Osteocyte (in vitro differentiated cells): ENCODE data around the gene CDR2. TPM values are rescaled to one million over a fixed set of nuclear protein-coding genes. Genes with fewer than 3 reads are reported as not detected.

Source experiments
- DNase-seq: peaks from one replicate; pipeline ENCODE4 v3.0.0; 2021; ENCODE audit warnings: mixed read lengths; ENCODE audit not compliant: unreplicated experiment; ENCODE audit errors: extremely low spot score
- H3K27ac Mint-ChIP-seq: one replicate; pipeline ENCODE4 v1.8.0; 2021; ENCODE audit warnings: mild to moderate bottlenecking, mixed read lengths; ENCODE audit not compliant: unreplicated experiment
- H3K27me3 Mint-ChIP-seq: one replicate; pipeline ENCODE4 v1.8.0; 2021; ENCODE audit warnings: mixed read lengths; ENCODE audit not compliant: unreplicated experiment
- H3K36me3 Mint-ChIP-seq: one replicate; pipeline ENCODE4 v1.8.0; 2021; ENCODE audit warnings: mixed read lengths; ENCODE audit not compliant: unreplicated experiment
- H3K4me1 Mint-ChIP-seq: one replicate; pipeline ENCODE4 v1.8.0; 2021; ENCODE audit warnings: mixed read lengths; ENCODE audit not compliant: unreplicated experiment
- H3K4me3 Mint-ChIP-seq: one replicate; pipeline ENCODE4 v1.8.0; 2021; ENCODE audit warnings: mild to moderate bottlenecking, moderate library complexity, mixed read lengths; ENCODE audit not compliant: unreplicated experiment
- H3K9me3 Mint-ChIP-seq: one replicate; pipeline ENCODE4 v1.8.0; 2021; ENCODE audit warnings: mixed read lengths; ENCODE audit not compliant: unreplicated experiment
- CTCF ChIP-seq: fragments of 200-600 bp; sonication (generic); IDR thresholded peaks from 2 replicates; pipeline ENCODE4 v1.5.0; 2021; ENCODE audit warnings: antibody characterized with exemption, mild to moderate bottlenecking, moderate library complexity
- total RNA-seq: library from RNA; stranded (reverse); gene quantifications from 2 replicates; pipeline ENCODE4 v1.2.1, GENCODE V29; 2021

CDR2 gene
- total RNA-seq, 1 donor from 2014 or later: 23.7 TPM

- no peak for DNase-seq
- Mint-ChIP-seq H3K27ac (no peak overlapping the region), H3K9me3 (peaks cover 3% of the 10 kb centered on the region), H3K4me1 (no peaks in the 10 kb centered on the region), H3K4me3 (no peak overlapping the region), H3K36me3 (peaks cover 58% of the 10 kb centered on the region), H3K27me3 (no peaks in the 10 kb centered on the region)
- no peak for TF ChIP-seq CTCF
Measured at GRCh38 chr16:22346483-22346882, 27.9 kb downstream of the CDR2 start.

GRCh38 chr16:22342082-22342481 is 32.3 kb downstream of the CDR2 start:
- Mint-ChIP-seq H3K9me3 (peaks cover 23% of the 10 kb centered on the region), H3K4me1 (peaks cover 5% of the 10 kb centered on the region), H3K27me3 (no peaks in the 10 kb centered on the region), H3K4me3 (no peak overlapping the region), H3K36me3 (peaks cover 64% of the 10 kb centered on the region), H3K27ac (no peak overlapping the region)
- no peak for DNase-seq
- TF ChIP-seq CTCF: no peak

- DNase-seq: no peak
- no peak overlapping the region for H3K27ac Mint-ChIP-seq
- no peaks in the 10 kb centered on the region for H3K27me3 Mint-ChIP-seq
- peaks cover 68% of the 10 kb centered on the region for H3K36me3 Mint-ChIP-seq
- peaks cover 5% of the 10 kb centered on the region for H3K4me1 Mint-ChIP-seq
- TF ChIP-seq CTCF: no peak
- H3K9me3 Mint-ChIP-seq: peaks cover 33% of the 10 kb centered on the region
- no peak overlapping the region for H3K4me3 Mint-ChIP-seq
Measured at GRCh38 chr16:22340945-22341344, 33.5 kb downstream of the CDR2 start.

- peaks cover 33% of the 10 kb centered on the region for H3K9me3 Mint-ChIP-seq
- no peak for DNase-seq
- H3K4me1 Mint-ChIP-seq: peaks cover 5% of the 10 kb centered on the region
- H3K4me3 Mint-ChIP-seq: no peak overlapping the region
- H3K27ac Mint-ChIP-seq: no peak overlapping the region
- H3K36me3 Mint-ChIP-seq: peaks cover 75% of the 10 kb centered on the region
- H3K27me3 Mint-ChIP-seq: no peaks in the 10 kb centered on the region
- TF ChIP-seq CTCF: no peak
Measured at GRCh38 chr16:22337849-22338635, 36.4 kb downstream of the CDR2 start.

- no peak for TF ChIP-seq CTCF
- Mint-ChIP-seq H3K9me3 (peaks cover 33% of the 10 kb centered on the region), H3K4me3 (no peak overlapping the region), H3K27me3 (no peaks in the 10 kb centered on the region), H3K27ac (no peak overlapping the region), H3K36me3 (peaks cover 71% of the 10 kb centered on the region), H3K4me1 (peaks cover 5% of the 10 kb centered on the region)
- no peak for DNase-seq
Measured at GRCh38 chr16:22337045-22337444, 37.4 kb downstream of the CDR2 start.
